ENCODE results near the gene PPP4R2.

PPP4R2 gene

GRCh38 chr3:72968266-72968664 is 28.3 kb upstream of the PPP4R2 start:
- H3K27me3 Mint-ChIP-seq (ENCODE audit: low read depth): peaks cover 3% of the 10 kb centered on the region
- DNase-seq (ENCODE audit: low spot score): no peak
- H3K4me3 Mint-ChIP-seq: no peak overlapping the region
- no peaks in the 10 kb centered on the region for H3K9me3 Mint-ChIP-seq
- no peaks in the 10 kb centered on the region for H3K36me3 Mint-ChIP-seq (ENCODE audit: low read depth)
- H3K27ac Mint-ChIP-seq: no peak overlapping the region
- peaks cover 26% of the 10 kb centered on the region for H3K4me1 Mint-ChIP-seq (ENCODE audit: low read depth)

- H3K27me3 Mint-ChIP-seq (ENCODE audit: low read depth): peaks cover 7% of the 10 kb centered on the region
- no peaks in the 10 kb centered on the region for H3K36me3 Mint-ChIP-seq (ENCODE audit: low read depth)
- no peak overlapping the region for H3K27ac Mint-ChIP-seq
- no peaks in the 10 kb centered on the region for H3K9me3 Mint-ChIP-seq
- H3K4me3 Mint-ChIP-seq: no peak overlapping the region
- DNase-seq (ENCODE audit: low spot score): no peak
- H3K4me1 Mint-ChIP-seq (ENCODE audit: low read depth): peaks cover 24% of the 10 kb centered on the region
Measured at GRCh38 chr3:72969766-72970165, 26.8 kb upstream of the PPP4R2 start.

GRCh38 chr3:72970942-72971341 is 25.7 kb upstream of the PPP4R2 start:
- Mint-ChIP-seq H3K36me3 (ENCODE audit: low read depth) (no peaks in the 10 kb centered on the region), H3K27me3 (ENCODE audit: low read depth) (peaks cover 7% of the 10 kb centered on the region)
- no peak for DNase-seq (ENCODE audit: low spot score)

GRCh38 chr3:72972706-72973030 is 23.9 kb upstream of the PPP4R2 start:
- Mint-ChIP-seq H3K36me3 (ENCODE audit: low read depth) (no peaks in the 10 kb centered on the region), H3K27me3 (ENCODE audit: low read depth) (peaks cover 7% of the 10 kb centered on the region), H3K9me3 (no peaks in the 10 kb centered on the region), H3K4me1 (ENCODE audit: low read depth) (peaks cover 18% of the 10 kb centered on the region), H3K4me3 (no peak overlapping the region), H3K27ac (no peak overlapping the region)
- DNase-seq (ENCODE audit: low spot score): no peak

More at GRCh38 chr3:72970942-72971341, 25.7 kb upstream of the PPP4R2 start:
- no peak overlapping the region for H3K27ac Mint-ChIP-seq
- peaks cover 15% of the 10 kb centered on the region for H3K4me1 Mint-ChIP-seq (ENCODE audit: low read depth)
- no peaks in the 10 kb centered on the region for H3K9me3 Mint-ChIP-seq
- no peak overlapping the region for H3K4me3 Mint-ChIP-seq

- Mint-ChIP-seq H3K4me1 (ENCODE audit: low read depth) (peaks cover 18% of the 10 kb centered on the region), H3K27ac (no peak overlapping the region), H3K36me3 (ENCODE audit: low read depth) (no peaks in the 10 kb centered on the region), H3K9me3 (no peaks in the 10 kb centered on the region), H3K27me3 (ENCODE audit: low read depth) (peaks cover 7% of the 10 kb centered on the region), H3K4me3 (no peak overlapping the region)
- DNase-seq (ENCODE audit: low spot score): no peak
Measured at GRCh38 chr3:72973031-72973723, 23.4 kb upstream of the PPP4R2 start.

- H3K27ac Mint-ChIP-seq: no peak overlapping the region
- no peaks in the 10 kb centered on the region for H3K9me3 Mint-ChIP-seq
- peaks cover 7% of the 10 kb centered on the region for H3K27me3 Mint-ChIP-seq (ENCODE audit: low read depth)
- H3K36me3 Mint-ChIP-seq (ENCODE audit: low read depth): no peaks in the 10 kb centered on the region
- H3K4me3 Mint-ChIP-seq: no peak overlapping the region
- H3K4me1 Mint-ChIP-seq (ENCODE audit: low read depth): peaks cover 18% of the 10 kb centered on the region
- DNase-seq (ENCODE audit: low spot score): no peak
Measured at GRCh38 chr3:72973786-72974185, 22.8 kb upstream of the PPP4R2 start.

GRCh38 chr3:72974956-72975355 is 21.7 kb upstream of the PPP4R2 start:
- no peak for DNase-seq (ENCODE audit: low spot score)
- Mint-ChIP-seq H3K4me1 (ENCODE audit: low read depth) (peaks cover 18% of the 10 kb centered on the region), H3K36me3 (ENCODE audit: low read depth) (no peaks in the 10 kb centered on the region), H3K4me3 (no peak overlapping the region), H3K9me3 (no peaks in the 10 kb centered on the region), H3K27ac (no peak overlapping the region), H3K27me3 (ENCODE audit: low read depth) (peaks cover 14% of the 10 kb centered on the region)

- H3K4me3 Mint-ChIP-seq: no peak overlapping the region
- H3K27me3 Mint-ChIP-seq (ENCODE audit: low read depth): peaks cover 15% of the 10 kb centered on the region
- H3K27ac Mint-ChIP-seq: no peak overlapping the region
- no peak for DNase-seq (ENCODE audit: low spot score)
- peaks cover 14% of the 10 kb centered on the region for H3K4me1 Mint-ChIP-seq (ENCODE audit: low read depth)
- no peaks in the 10 kb centered on the region for H3K36me3 Mint-ChIP-seq (ENCODE audit: low read depth)
- no peaks in the 10 kb centered on the region for H3K9me3 Mint-ChIP-seq
Measured at GRCh38 chr3:72976281-72976741, 20.3 kb upstream of the PPP4R2 start.

- DNase-seq (ENCODE audit: low spot score): peak; percentile 35
- H3K4me1 Mint-ChIP-seq (ENCODE audit: low read depth): peaks cover 12% of the 10 kb centered on the region
- no peaks in the 10 kb centered on the region for H3K36me3 Mint-ChIP-seq (ENCODE audit: low read depth)
- peak overlapping the region; percentile 31 for H3K27ac Mint-ChIP-seq
- H3K27me3 Mint-ChIP-seq (ENCODE audit: low read depth): peaks cover 15% of the 10 kb centered on the region
- H3K4me3 Mint-ChIP-seq: no peak overlapping the region
- no peaks in the 10 kb centered on the region for H3K9me3 Mint-ChIP-seq
Measured at GRCh38 chr3:72977060-72977808, 19.4 kb upstream of the PPP4R2 start.

GRCh38 chr3:72982609-72983366 is 13.8 kb upstream of the PPP4R2 start:
- Mint-ChIP-seq H3K36me3 (ENCODE audit: low read depth) (no peaks in the 10 kb centered on the region), H3K4me3 (no peak overlapping the region), H3K9me3 (peaks cover 7% of the 10 kb centered on the region), H3K4me1 (ENCODE audit: low read depth) (peaks cover 7% of the 10 kb centered on the region), H3K27ac (no peak overlapping the region), H3K27me3 (ENCODE audit: low read depth) (peaks cover 8% of the 10 kb centered on the region)
- no peak for DNase-seq (ENCODE audit: low spot score)

GRCh38 chr3:72985576-72985975 is 11.0 kb upstream of the PPP4R2 start:
- H3K27me3 Mint-ChIP-seq (ENCODE audit: low read depth): no peaks in the 10 kb centered on the region
- H3K36me3 Mint-ChIP-seq (ENCODE audit: low read depth): no peaks in the 10 kb centered on the region
- no peak overlapping the region for H3K4me3 Mint-ChIP-seq
- no peak for DNase-seq (ENCODE audit: low spot score)
- peaks cover 7% of the 10 kb centered on the region for H3K9me3 Mint-ChIP-seq
- H3K27ac Mint-ChIP-seq: no peak overlapping the region
- H3K4me1 Mint-ChIP-seq (ENCODE audit: low read depth): peaks cover 7% of the 10 kb centered on the region

GRCh38 chr3:72990701-72991395 is 5.8 kb upstream of the PPP4R2 start:
- peaks cover 5% of the 10 kb centered on the region for H3K4me1 Mint-ChIP-seq (ENCODE audit: low read depth)
- no peak for DNase-seq (ENCODE audit: low spot score)
- no peaks in the 10 kb centered on the region for H3K36me3 Mint-ChIP-seq (ENCODE audit: low read depth)
- H3K9me3 Mint-ChIP-seq: peaks cover 3% of the 10 kb centered on the region
- no peaks in the 10 kb centered on the region for H3K27me3 Mint-ChIP-seq (ENCODE audit: low read depth)
- H3K27ac Mint-ChIP-seq: no peak overlapping the region
- H3K4me3 Mint-ChIP-seq: no peak overlapping the region

GRCh38 chr3:72991522-72991921 is 5.1 kb upstream of the PPP4R2 start:
- H3K27me3 Mint-ChIP-seq (ENCODE audit: low read depth): no peaks in the 10 kb centered on the region
- peaks cover 5% of the 10 kb centered on the region for H3K4me1 Mint-ChIP-seq (ENCODE audit: low read depth)
- no peaks in the 10 kb centered on the region for H3K9me3 Mint-ChIP-seq
- DNase-seq (ENCODE audit: low spot score): no peak
- H3K36me3 Mint-ChIP-seq (ENCODE audit: low read depth): no peaks in the 10 kb centered on the region
- H3K27ac Mint-ChIP-seq: no peak overlapping the region
- H3K4me3 Mint-ChIP-seq: no peak overlapping the region

GRCh38 chr3:72993391-72993790 is 3.2 kb upstream of the PPP4R2 start:
- H3K4me1 Mint-ChIP-seq (ENCODE audit: low read depth): peaks cover 11% of the 10 kb centered on the region
- DNase-seq (ENCODE audit: low spot score): no peak
- H3K4me3 Mint-ChIP-seq: no peak overlapping the region
- H3K27me3 Mint-ChIP-seq (ENCODE audit: low read depth): no peaks in the 10 kb centered on the region
- no peak overlapping the region for H3K27ac Mint-ChIP-seq
- peaks cover 7% of the 10 kb centered on the region for H3K36me3 Mint-ChIP-seq (ENCODE audit: low read depth)
- no peaks in the 10 kb centered on the region for H3K9me3 Mint-ChIP-seq
